Testis (tissue), 3 donors: Measurements from ENCODE around the gene CIBAR2. TPM values are rescaled to one million over a fixed set of nuclear protein-coding genes. Genes with fewer than 3 reads are reported as not detected.

Experiments used
- DNase-seq: peaks from one replicate; pipeline ENCODE4 v3.0.0-alpha.2; 2019
- H3K27ac ChIP-seq, 2 donors: fragments of 200-600 bp; sonication (generic); one replicate each; pipeline ENCODE4 v1.5.1; 2019
- H3K27me3 ChIP-seq: fragments of 200-600 bp; sonication (generic); one replicate; pipeline ENCODE4 v1.5.1; 2019
- H3K36me3 ChIP-seq: fragments of 200-600 bp; sonication (generic); one replicate; pipeline ENCODE4 v1.5.1; 2017; ENCODE audit warnings: low read depth; ENCODE audit errors: missing control alignments
- H3K4me1 ChIP-seq: fragments of 200-600 bp; sonication (generic); one replicate; pipeline ENCODE4 v1.5.1; 2019
- H3K4me3 ChIP-seq, 2 donors: fragments of 200-600 bp; sonication (generic); one replicate each; pipeline ENCODE4 v1.5.1; 2017 to 2019
- H3K9me3 ChIP-seq: fragments of 200-600 bp; sonication (generic); one replicate; pipeline ENCODE4 v1.5.1; 2017
- POLR2A ChIP-seq: fragments of 450-650 bp; IDR thresholded peaks from one replicate; pipeline ENCODE4 v1.6.1; 2017; ENCODE audit warnings: antibody characterized with exemption, mild to moderate bottlenecking, moderate library complexity
- WGBS, 2 donors: methylation state at CpG; one replicate each; pipeline ENCODE4 v1.1.5; 2018; 5-methylcytosine and 5-hydroxymethylcytosine counted together
- intact Hi-C: fragments of 100-400 bp; cut with DNase I; formaldehyde crosslinking; loops from one replicate; pipeline ENCODE4 v1.15.1; 2023; ENCODE audit warnings: low total_unique reads
- polyA plus RNA-seq: library from polyadenylated mRNA; stranded (reverse); fragments of 350-450 nt; fragmentation: Illumina TruSeq; extraction: RNeasy Lipid Tissue Mini Kit (QIAGEN cat#74804); gene quantifications from one replicate; pipeline ENCODE4 v1.2.3, GENCODE V29; 2014; ENCODE audit warnings: low read depth, low replicate concordance; ENCODE audit not compliant: insufficient read depth
- total RNA-seq, 2 donors: library from RNA; depleted of rRNA; stranded (reverse); fragments of >200 nt; gene quantifications; one replicate each; pipeline ENCODE4 v1.2.3, GENCODE V29; 2016
- TF ChIP-seq, protein P1 (sequence below), 3 experiments: fragments of 450-650 bp in 2 of 3; fragments of 200-600 bp in 1 of 3; sonication (generic) in 1 of 3; IDR thresholded peaks; one replicate each; pipeline ENCODE4 v1.5.1; 2016 to 2019; ENCODE audit warnings: antibody characterized with exemption in 3 of 3, mild to moderate bottlenecking in 2 of 3, moderate library complexity in 1 of 3

CIBAR2 gene
- total and polyA plus RNA-seq, 3 donors from 2014 or later = 0.24 to 1.6 TPM; not detected in 1

DNA sequence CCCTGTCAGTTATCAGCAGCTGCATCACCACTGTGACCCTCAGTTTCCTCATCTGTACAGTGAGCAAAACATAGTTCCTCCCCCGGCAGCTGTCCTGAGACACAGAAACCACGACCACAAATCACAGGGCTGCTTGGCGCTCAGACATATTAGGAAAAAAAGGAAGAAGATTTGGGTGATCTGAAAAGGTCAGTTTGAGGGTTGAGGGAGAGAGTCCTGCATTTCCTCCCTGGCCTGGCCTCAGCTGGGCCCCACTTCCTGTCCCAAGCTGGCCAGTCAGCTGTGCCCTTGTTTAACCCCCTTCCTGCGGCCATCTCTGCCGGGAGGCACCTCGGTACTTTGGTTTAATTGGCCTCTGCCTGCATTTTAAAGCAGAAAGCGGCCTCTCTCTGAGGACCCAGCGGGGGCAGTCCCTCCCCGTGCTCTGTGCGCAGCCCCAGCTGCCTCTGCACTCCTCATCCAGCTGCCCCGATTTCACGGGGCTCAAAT, 24.0 kb upstream of the CIBAR2 start:
- 27 to 29% methylated on average over 12 of the region's 12 CpGs for WGBS, 2 donors
- DNase-seq = peak; percentile 33
- intact Hi-C loops = no loop called here

GRCh38 chr16:85134789-85135142, 22.5 kb upstream of the CIBAR2 start:
- intact Hi-C loops = no loop called here
- Histone ChIP-seq H3K36me3 (no peaks in the 10 kb centered on the region), H3K9me3 (no peaks in the 10 kb centered on the region), H3K27me3 (no peaks in the 10 kb centered on the region), H3K4me1 (peaks cover 31% of the 10 kb centered on the region), H3K4me3 (no peak overlapping the region), H3K27ac (no peak overlapping the region)
- WGBS, 2 donors = 83 to 94% methylated on average over 7 to 14 of the region's 14 CpGs
- no peak for DNase-seq
- TF ChIP-seq, protein P1, sequence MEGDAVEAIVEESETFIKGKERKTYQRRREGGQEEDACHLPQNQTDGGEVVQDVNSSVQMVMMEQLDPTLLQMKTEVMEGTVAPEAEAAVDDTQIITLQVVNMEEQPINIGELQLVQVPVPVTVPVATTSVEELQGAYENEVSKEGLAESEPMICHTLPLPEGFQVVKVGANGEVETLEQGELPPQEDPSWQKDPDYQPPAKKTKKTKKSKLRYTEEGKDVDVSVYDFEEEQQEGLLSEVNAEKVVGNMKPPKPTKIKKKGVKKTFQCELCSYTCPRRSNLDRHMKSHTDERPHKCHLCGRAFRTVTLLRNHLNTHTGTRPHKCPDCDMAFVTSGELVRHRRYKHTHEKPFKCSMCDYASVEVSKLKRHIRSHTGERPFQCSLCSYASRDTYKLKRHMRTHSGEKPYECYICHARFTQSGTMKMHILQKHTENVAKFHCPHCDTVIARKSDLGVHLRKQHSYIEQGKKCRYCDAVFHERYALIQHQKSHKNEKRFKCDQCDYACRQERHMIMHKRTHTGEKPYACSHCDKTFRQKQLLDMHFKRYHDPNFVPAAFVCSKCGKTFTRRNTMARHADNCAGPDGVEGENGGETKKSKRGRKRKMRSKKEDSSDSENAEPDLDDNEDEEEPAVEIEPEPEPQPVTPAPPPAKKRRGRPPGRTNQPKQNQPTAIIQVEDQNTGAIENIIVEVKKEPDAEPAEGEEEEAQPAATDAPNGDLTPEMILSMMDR (IDR thresholded peaks at IDR 0.05) = no peak
- TF ChIP-seq POLR2A = no peak

More for the DNA sequence above, 24.0 kb upstream of the CIBAR2 start:
- TF ChIP-seq, protein P1 (IDR thresholded peaks at IDR 0.05) = no peak
- no peak for TF ChIP-seq POLR2A
- Histone ChIP-seq H3K27me3 (no peaks in the 10 kb centered on the region), H3K4me1 (peaks cover 20% of the 10 kb centered on the region), H3K27ac (no peak overlapping the region), H3K9me3 (no peaks in the 10 kb centered on the region), H3K36me3 (no peaks in the 10 kb centered on the region), H3K4me3 (peak overlapping the region in 1 of 2 donors; percentile 37)

DNA sequence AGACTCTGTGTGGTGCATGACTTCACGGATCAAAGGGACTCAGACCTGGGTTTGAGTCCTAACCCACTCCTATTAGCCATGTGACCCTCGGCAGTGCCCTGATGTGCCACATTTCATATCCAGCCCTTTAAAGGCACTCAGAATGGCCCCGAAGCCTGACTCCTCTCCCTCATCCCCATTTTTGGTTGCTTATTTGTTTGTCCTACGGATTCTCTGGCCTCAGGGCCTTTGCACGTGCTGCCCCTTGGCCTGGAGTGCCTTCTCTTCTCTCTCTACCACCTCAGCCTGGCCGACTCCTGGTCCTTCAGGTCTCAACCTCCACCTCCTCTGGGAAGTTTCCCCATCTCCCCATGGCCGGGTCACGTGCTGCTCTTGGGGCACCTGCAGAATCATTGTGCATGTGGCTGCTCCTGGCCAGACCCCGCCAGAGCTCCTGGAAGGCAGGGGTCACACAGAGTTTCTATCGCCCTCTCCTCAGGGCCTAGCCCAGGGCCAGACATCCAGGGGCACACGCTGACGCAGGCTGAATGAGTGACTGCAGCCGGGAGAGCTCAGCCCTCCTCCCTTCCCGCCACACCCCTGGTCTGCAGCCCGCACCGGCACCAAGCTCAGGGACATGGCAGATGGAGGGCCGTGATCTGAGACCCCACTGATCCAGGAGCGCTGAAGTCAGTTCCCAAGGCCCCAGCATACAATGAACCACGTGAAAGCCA, 22.0 kb upstream of the CIBAR2 start:
- intact Hi-C loops = no loop called here
- Histone ChIP-seq H3K4me3 (no peak overlapping the region), H3K9me3 (no peaks in the 10 kb centered on the region), H3K4me1 (peaks cover 34% of the 10 kb centered on the region), H3K27me3 (no peaks in the 10 kb centered on the region), H3K27ac (no peak overlapping the region), H3K36me3 (no peaks in the 10 kb centered on the region)
- TF ChIP-seq, protein P1 (IDR thresholded peaks at IDR 0.05) = no peak
- no peak for TF ChIP-seq POLR2A
- DNase-seq = no peak
- WGBS, 2 donors = 94 to 95% methylated on average over 12 to 15 of the region's 19 CpGs

DNA sequence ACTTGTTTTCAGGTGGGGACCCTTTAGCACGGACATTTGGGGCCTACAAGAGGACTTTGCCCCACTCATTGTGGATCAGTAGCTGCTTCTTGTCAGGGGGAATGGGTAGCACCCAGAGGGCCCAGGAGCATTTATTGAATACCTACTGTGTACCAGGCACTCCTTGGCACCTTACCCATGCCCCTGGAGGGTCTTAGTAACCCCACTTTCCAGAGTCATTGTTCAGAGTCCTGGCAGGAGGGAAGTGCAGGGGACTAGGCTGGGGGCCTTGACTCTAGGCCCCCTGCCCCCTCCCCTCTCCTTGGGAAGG, 21.0 kb upstream of the CIBAR2 start:
- intact Hi-C loops = no loop called here

More for the DNA sequence above, 21.0 kb upstream of the CIBAR2 start:
- Histone ChIP-seq H3K9me3 (no peaks in the 10 kb centered on the region), H3K4me1 (peaks cover 34% of the 10 kb centered on the region), H3K27me3 (no peaks in the 10 kb centered on the region), H3K4me3 (no peak overlapping the region), H3K36me3 (no peaks in the 10 kb centered on the region), H3K27ac (no peak overlapping the region)
- TF ChIP-seq, protein P1 (IDR thresholded peaks at IDR 0.05) = no peak
- TF ChIP-seq POLR2A = no peak
- DNase-seq = no peak
- WGBS, 2 donors = 100% methylated on average over 1 of the region's 1 CpG
